Panc1 (cell line): Measurements from ENCODE around the gene MRPL4.

Experiments
- CTCF ChIP-seq: fragments of 450-650 bp; IDR thresholded peaks from 2 replicates; pipeline ENCODE4 v1.5.1; 2017; ENCODE audit warnings: mild to moderate bottlenecking
- POLR2AphosphoS5 ChIP-seq: IDR thresholded peaks from 2 replicates; pipeline ENCODE4 v1.6.1; 2012; ENCODE audit warnings: mild to moderate bottlenecking, low read depth, low read length, moderate library complexity
- REST ChIP-seq, 2 experiments: IDR thresholded peaks; 2 replicates each; pipeline ENCODE4 v1.6.1; 2011 to 2012; ENCODE audit warnings: low read depth in 2 of 2, control low read depth in 1 of 2, low read length in 1 of 2, mild to moderate bottlenecking in 1 of 2, moderate library complexity in 1 of 2; ENCODE audit not compliant: insufficient read depth in 1 of 2

GRCh38 chr19:10214784-10215183, 37.2 kb upstream of the MRPL4 start:
- no peak for TF ChIP-seq CTCF
- no peak for TF ChIP-seq POLR2AphosphoS5
- no peak for TF ChIP-seq REST (IDR thresholded peaks at IDR 0.05; ENCODE audit: insufficient read depth in 1 of 2, low read depth in 2 of 2, low read length in 1 of 2)
